HEK293 (cell line): Measurements from ENCODE around the gene VGLL4.

ENCODE experiments used
- CTCF ChIA-PET: fragments of 350-600 bp; formaldehyde crosslinking; extraction: SDS; loops from one replicate; lab custom pipeline; 2021; ENCODE audit warnings: antibody characterized with exemption; lab: Yijun Ruan, JAX
- POLR2A ChIA-PET: fragments of 300-600 bp; formaldehyde crosslinking; extraction: SDS; loops from one replicate; lab custom pipeline; 2020; ENCODE audit warnings: antibody characterized with exemption, inconsistent platforms; lab: Yijun Ruan, JAX
- H3K27ac ChIP-seq: fragments of 200-500 bp; sonication (Bioruptor generic); 2 replicates; pipeline ENCODE4 v1.5.1; 2014; ENCODE audit warnings: low read depth, low read length, control low read depth, inconsistent platforms; ENCODE audit errors: extremely low read depth
- H3K36me3 ChIP-seq, 2 experiments: fragments of 200-500 bp in 1 of 2; sonication (Bioruptor generic) in 1 of 2; 1 replicate in 1 of 2; 2 replicates in 1 of 2; pipeline ENCODE4 v1.5.1; 2014 to 2017; ENCODE audit warnings: inconsistent platforms in 2 of 2, low read length in 2 of 2; ENCODE audit not compliant: control insufficient read depth in 2 of 2, insufficient read depth in 1 of 2
- H3K4me1 ChIP-seq: fragments of 200-500 bp; sonication (Bioruptor generic); 2 replicates; pipeline ENCODE4 v1.5.1; 2014; ENCODE audit warnings: mild to moderate bottlenecking, low read length, inconsistent platforms; ENCODE audit not compliant: control insufficient read depth, insufficient read depth
- H3K4me3 ChIP-seq: 2 replicates; pipeline ENCODE4 v1.5.1; 2011; ENCODE audit warnings: low read depth, mild to moderate bottlenecking, control low read depth, low read length, moderate library complexity
- H3K9me3 ChIP-seq: fragments of 200-500 bp; sonication (Bioruptor generic); 2 replicates; pipeline ENCODE4 v1.5.1; 2014; ENCODE audit warnings: low read depth, low read length, inconsistent platforms; ENCODE audit not compliant: control insufficient read depth, insufficient read depth
- GLIS2 ChIP-seq: fragments of 450-650 bp; formaldehyde crosslinking; IDR thresholded peaks from 2 replicates; pipeline ENCODE4 v1.5.1; 2016; ENCODE audit warnings: missing biosample characterization, missing genetic modification characterization
- HOXA7 ChIP-seq: sonication (generic); formaldehyde crosslinking; IDR thresholded peaks from 2 replicates; pipeline ENCODE4 v1.8.1; 2022; ENCODE audit warnings: missing genetic modification reagents, borderline replicate concordance
- IKZF3 ChIP-seq: fragments of 450-650 bp; IDR thresholded peaks from 2 replicates; pipeline ENCODE4 v1.5.0; 2018; ENCODE audit warnings: missing biosample characterization, mild to moderate bottlenecking, missing genetic modification characterization, moderate library complexity
- INSM2 ChIP-seq: fragments of 450-650 bp; formaldehyde crosslinking; IDR thresholded peaks from 2 replicates; pipeline ENCODE4 v1.5.1; 2016; ENCODE audit warnings: missing biosample characterization, missing genetic modification characterization
- KLF17 ChIP-seq: fragments of 450-650 bp; formaldehyde crosslinking; IDR thresholded peaks from 2 replicates; pipeline ENCODE4 v1.5.1; 2016; ENCODE audit warnings: missing biosample characterization, missing genetic modification characterization
- ZBTB10 ChIP-seq: fragments of 450-650 bp; formaldehyde crosslinking; IDR thresholded peaks from 2 replicates; pipeline ENCODE4 v1.5.1; 2016; ENCODE audit warnings: missing biosample characterization, missing genetic modification characterization
- ZFP69B ChIP-seq: fragments of 450-650 bp; formaldehyde crosslinking; IDR thresholded peaks from 2 replicates; pipeline ENCODE4 v1.5.1; 2016; ENCODE audit warnings: missing biosample characterization, missing genetic modification characterization
- ZNF114 ChIP-seq: fragments of 450-650 bp; formaldehyde crosslinking; IDR thresholded peaks from 2 replicates; pipeline ENCODE4 v1.5.0; 2017; ENCODE audit warnings: missing biosample characterization, missing genetic modification characterization
- ZNF18 ChIP-seq: fragments of 450-650 bp; formaldehyde crosslinking; IDR thresholded peaks from 2 replicates; pipeline ENCODE4 v1.5.1; 2016; ENCODE audit warnings: missing biosample characterization, missing genetic modification characterization
- ZNF202 ChIP-seq: fragments of 450-650 bp; formaldehyde crosslinking; IDR thresholded peaks from 2 replicates; pipeline ENCODE4 v1.5.1; 2016; ENCODE audit warnings: missing biosample characterization, missing genetic modification characterization, borderline replicate concordance
- ZNF211 ChIP-seq: fragments of 450-650 bp; formaldehyde crosslinking; IDR thresholded peaks from 2 replicates; pipeline ENCODE4 v1.5.1; 2016; ENCODE audit warnings: low read depth, missing biosample characterization, missing genetic modification characterization
- ZNF221 ChIP-seq: fragments of 450-650 bp; formaldehyde crosslinking; IDR thresholded peaks from 2 replicates; pipeline ENCODE4 v1.5.1; 2017; ENCODE audit warnings: missing biosample characterization, missing genetic modification characterization, borderline replicate concordance
- ZNF266 ChIP-seq: fragments of 450-650 bp; formaldehyde crosslinking; IDR thresholded peaks from 2 replicates; pipeline ENCODE4 v1.5.1; 2016; ENCODE audit warnings: missing biosample characterization, missing genetic modification characterization, low read depth
- ZNF280D ChIP-seq: fragments of 450-650 bp; formaldehyde crosslinking; IDR thresholded peaks from 2 replicates; pipeline ENCODE4 v1.5.1; 2016; ENCODE audit warnings: missing biosample characterization, missing genetic modification characterization
- ZNF514 ChIP-seq: fragments of 450-650 bp; formaldehyde crosslinking; IDR thresholded peaks from 2 replicates; pipeline ENCODE4 v1.5.1; 2016; ENCODE audit warnings: missing biosample characterization, missing genetic modification characterization
- ZNF518A ChIP-seq: fragments of 450-650 bp; formaldehyde crosslinking; conservative IDR thresholded peaks from 2 replicates; pipeline ENCODE4 v1.5.1; 2016; ENCODE audit warnings: low read depth, missing biosample characterization, missing genetic modification characterization
- ZNF747 ChIP-seq: fragments of 450-650 bp; formaldehyde crosslinking; IDR thresholded peaks from 2 replicates; pipeline ENCODE4 v1.5.1; 2016; ENCODE audit warnings: missing biosample characterization, missing genetic modification characterization
- ZXDB ChIP-seq: fragments of 450-650 bp; formaldehyde crosslinking; IDR thresholded peaks from 2 replicates; pipeline ENCODE4 v1.5.1; 2016; ENCODE audit warnings: missing biosample characterization, missing genetic modification characterization

Gene VGLL4

GRCh38 chr3:11559816-11560633 lies 83.7 kb downstream of the VGLL4 start (continued):
- TF ChIP-seq ZBTB10 (tag by site-specific recombination) (no peak), IKZF3 (no peak), ZXDB (tag by site-specific recombination) (no peak), ZNF221 (no peak)
- TF ChIP-seq, all 188 proteins: peak for 0

- ChIA-PET POLR2A (no interaction called here), CTCF (no interaction called here)
- Histone ChIP-seq H3K36me3 (peaks cover 0 to 51% of the 10 kb centered on the region in 2 experiments; a peak in 1 of 3 replicates), H3K4me3 (no peak overlapping the region), H3K4me1 (peaks cover 5% of the 10 kb centered on the region; the same call in 1 of the 2 replicates), H3K9me3 (no peaks in the 10 kb centered on the region), H3K27ac (no peak overlapping the region)
- TF ChIP-seq ZNF266 (tag by site-specific recombination) (no peak), KLF17 (no peak), ZFP69B (tag by site-specific recombination) (no peak), ZNF202 (tag by site-specific recombination) (no peak), ZNF514 (tag by site-specific recombination) (no peak), ZNF518A (tag by site-specific recombination) (no peak), ZNF18 (tag by site-specific recombination) (no peak), INSM2 (tag by site-specific recombination) (no peak), ZNF114 (no peak), ZNF211 (no peak), ZNF747 (tag by site-specific recombination) (no peak), HOXA7 (CRISPR knock-in tag) (no peak), GLIS2 (tag by site-specific recombination) (no peak), ZNF280D (no peak)
Measured at GRCh38 chr3:11558918-11559815, 84.5 kb downstream of the VGLL4 start.
